Umbilical cord (tissue), 2 donors: Measurements from ENCODE around the gene MAGEC3. TPM values are rescaled to one million over a fixed set of nuclear protein-coding genes. Genes with fewer than 3 reads are reported as not detected.
"Not testable (repeated sequence)": the region's sequence is repeated elsewhere in the genome, so short reads cannot be mapped to it uniquely, and the experiment has no call there.

Source experiments
- DNase-seq: peaks from one replicate; pipeline ENCODE4 v3.0.0-alpha.2; 2015; ENCODE audit warnings: low spot score
- total RNA-seq: library from RNA; depleted of rRNA; stranded (reverse); fragments of >200 nt; gene quantifications from one replicate; pipeline ENCODE4 v1.2.3, GENCODE V29; 2014; ENCODE audit warnings: low replicate concordance; ENCODE audit not compliant: insufficient read depth

The MAGEC3 gene, protein sequence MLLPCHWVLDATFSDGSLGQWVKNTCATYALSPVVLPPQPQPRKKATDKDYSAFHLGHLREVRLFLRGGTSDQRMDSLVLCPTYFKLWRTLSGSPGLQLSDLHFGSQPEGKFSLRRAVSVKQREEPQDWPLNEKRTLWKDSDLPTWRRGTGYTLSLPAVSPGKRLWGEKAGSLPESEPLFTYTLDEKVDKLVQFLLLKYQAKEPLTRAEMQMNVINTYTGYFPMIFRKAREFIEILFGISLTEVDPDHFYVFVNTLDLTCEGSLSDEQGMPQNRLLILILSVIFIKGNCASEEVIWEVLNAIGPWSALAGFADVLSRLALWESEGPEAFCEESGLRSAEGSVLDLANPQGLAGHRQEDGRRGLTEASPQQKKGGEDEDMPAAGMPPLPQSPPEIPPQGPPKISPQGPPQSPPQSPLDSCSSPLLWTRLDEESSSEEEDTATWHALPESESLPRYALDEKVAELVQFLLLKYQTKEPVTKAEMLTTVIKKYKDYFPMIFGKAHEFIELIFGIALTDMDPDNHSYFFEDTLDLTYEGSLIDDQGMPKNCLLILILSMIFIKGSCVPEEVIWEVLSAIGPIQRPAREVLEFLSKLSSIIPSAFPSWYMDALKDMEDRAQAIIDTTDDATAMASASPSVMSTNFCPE
- total RNA-seq: not detected

DNA sequence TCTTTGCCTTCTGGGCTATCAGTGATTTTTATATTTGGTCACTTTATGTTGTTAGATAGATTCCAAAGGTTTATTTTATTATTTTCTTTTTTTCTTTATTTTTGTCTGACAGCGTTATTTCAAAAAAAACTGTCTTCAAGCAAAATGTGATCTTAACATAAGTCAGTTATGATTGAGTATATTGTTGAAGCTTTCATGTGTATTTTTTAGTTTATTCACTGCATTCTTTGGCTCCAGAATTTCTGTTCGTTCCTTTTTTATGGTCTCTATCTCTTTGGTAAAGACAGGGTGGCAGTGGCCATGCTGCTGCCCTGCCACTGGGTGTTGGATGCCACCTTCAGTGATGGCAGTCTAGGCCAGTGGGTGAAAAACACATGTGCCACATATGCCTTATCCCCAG is at the start of gene MAGEC3:
MAGEC3 (plus strand) TSS at position 301 of the 400 bp plus-strand sequence; CDS start at position 301, 0 bp downstream.
- no peak for DNase-seq

DNA sequence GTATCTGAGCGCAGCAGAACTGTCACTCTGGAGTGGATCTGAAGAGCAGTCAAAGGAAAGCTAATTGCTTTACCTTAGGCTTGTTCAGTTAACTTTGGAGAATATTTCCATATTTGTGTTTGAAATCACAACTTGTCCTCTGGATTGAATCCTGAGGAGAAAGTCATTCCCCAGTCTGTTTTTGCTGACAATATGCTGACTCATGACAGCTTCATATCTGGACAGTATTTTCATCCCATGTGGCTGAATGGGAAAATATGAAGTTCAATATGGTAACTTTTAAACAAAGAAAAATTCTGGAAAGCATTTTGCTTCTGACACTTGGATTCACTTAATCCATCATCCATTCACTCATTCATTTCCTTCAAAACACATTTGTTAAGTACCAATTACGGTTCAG is 46.3 kb upstream of the MAGEC3 start:
- no peak for DNase-seq

DNA sequence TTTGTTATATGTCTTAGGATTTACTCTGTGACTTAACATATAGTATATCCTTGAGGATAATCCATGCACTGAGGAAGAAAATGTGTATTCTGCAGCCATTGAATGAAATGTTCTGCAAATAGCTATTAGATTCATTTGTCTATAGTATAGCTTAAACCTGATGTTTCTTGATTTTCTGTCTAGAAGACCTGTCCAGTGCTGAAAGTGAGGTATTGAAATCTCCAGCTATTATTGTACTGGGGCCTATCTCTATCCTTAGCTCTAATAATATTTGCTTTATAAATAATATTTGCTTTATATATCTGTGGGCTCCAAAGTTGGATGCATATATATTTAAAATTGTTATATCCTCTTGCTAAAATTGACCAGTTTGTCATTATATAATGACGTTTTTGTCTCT is 26.7 kb upstream of the MAGEC3 start:
- no peak for DNase-seq

DNA sequence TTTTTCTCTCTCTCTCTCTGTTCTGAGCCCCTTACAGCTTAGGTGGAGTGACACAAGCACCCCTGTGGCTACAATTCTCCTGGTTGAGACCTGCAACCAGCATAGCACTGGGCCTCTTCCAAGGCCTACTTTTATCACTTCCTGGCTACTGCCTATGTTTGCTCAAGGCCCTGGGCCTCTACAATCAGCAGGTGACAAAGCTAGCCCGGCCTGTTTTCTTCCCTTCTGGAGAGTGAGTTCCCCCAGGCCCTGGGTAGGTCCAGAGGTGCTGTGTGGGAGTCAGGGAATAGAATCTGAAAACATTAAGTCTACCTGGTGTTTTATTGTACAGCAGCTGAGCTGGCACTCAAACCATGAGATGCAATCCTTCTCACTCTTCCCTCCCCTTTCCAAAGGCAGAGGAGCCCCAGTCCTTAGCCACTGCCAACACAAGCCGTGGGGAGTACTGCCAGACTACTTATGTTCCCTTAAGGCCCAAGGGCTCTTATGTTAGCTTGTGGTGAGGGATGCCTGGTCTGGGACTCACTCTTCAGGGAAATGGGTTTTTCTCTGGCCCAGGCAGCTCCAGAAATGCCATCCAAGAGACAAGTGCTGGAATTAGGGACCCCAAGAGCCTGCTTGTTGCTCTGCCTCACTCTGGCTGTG is 23.8 kb upstream of the MAGEC3 start:
- DNase-seq: no peak

DNA sequence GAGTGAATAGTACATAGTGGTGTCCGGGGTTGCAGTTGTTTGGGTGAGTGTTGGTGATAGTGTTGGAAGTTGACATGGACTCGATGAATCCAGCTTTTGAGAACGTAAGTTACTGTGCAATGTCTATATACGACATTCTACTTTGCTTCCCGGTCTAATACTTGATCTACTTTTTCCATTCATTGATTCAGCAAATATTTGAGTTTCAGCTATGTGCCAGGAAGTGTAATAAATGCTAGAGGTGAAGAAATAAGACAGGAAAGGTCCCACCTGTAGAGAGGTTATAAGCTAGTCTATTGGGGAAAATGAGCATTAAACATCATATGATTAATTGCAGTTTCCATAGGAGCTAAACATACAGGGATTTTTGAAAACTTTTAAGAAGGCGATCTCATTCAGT is 22.2 kb upstream of the MAGEC3 start:
- no peak for DNase-seq

DNA sequence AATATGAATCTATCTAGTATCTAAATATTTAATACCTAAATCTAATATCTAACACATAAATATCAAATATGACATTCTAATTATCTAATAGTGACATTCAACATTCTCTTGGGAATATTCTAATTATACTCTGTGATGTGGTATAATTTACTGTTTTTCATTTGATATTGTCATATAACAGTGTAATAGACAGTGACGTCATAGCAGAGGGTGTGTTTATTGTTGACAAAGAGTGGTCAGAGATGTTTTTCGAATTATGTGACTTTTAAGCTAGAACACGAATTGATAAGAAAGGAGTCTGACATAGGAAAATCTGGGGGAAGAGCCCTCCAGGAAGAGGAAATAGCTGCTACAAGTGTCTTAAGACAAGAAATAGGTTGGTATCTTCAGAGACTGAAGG is 5.9 kb upstream of the MAGEC3 start:
- DNase-seq: no peak

DNA sequence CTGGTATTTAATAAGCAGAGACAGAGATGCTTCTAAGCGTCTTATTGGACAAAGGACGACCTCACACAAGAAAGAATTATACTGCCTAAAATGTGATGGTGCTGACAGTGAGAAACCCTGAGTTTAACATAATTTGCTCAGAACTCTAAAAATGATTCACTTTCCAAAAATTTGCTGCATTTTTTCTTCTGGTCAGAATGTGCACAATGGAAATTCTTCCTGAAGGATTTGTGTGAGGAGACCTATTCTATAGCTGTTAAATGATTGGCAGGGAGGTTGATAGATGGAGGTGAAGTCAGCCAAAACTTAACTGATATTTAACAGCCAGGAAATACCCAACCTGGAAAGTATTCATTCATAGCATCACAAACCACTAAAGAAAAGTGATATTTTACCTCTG is 1.7 kb downstream of the MAGEC3 start:
- no peak for DNase-seq

DNA sequence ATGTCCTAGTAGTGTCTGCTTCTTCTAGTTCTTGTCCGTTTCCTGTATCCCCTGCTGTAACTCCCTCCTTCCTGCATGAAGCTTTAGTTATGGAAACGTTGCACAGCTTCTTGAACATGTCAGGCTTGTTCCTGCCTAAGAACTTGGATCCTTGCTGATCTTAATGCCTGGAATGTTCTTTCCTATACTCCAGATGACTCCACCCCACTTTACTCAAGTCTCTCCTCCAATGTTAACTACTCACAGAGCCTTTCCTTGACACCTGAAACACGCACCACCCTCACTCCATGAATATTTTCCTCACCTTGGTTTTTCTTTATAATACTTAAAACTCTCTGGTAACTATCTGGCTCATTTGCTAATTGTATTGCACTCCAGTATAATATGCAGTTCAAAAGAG is 19.4 kb downstream of the MAGEC3 start:
- DNase-seq: no peak

DNA sequence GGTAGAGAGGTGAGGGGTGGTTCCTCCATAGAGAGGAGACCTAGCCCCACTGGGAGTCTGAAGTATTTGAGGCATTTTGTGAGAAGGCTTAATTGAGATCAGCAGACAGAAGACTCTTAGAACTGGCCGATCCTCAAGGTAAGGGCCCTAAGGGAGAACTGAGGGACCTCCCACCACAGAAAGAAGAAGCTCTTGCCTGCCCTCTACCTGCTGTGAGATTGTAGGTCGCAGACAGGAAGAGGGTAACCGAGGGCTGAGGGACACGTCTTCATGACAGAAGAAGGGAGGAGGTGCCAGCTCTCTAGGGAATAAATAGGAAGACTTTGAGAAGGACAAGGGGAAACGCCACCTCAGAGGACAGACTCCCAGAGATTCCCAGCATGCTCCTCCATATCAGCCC is 41.5 kb downstream of the MAGEC3 start:
- DNase-seq: no peak

DNA sequence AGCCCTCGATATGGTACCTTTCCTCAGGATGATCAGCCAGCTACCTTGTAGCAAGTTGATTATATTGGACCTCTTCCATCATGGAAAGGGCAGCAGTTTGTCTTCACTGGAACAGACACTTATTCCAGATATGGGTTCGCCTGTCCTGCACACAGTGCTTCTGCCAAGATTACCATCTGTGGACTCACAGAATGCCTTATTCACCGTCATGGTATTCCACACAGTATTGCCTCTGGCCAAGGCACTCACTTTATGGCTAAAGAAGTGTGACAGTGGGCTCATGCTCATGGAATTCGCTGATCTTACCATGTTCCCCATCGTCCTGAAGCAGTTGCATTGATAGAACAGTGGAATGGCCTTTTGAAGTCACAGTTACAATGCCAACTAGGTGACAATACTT is 50.7 kb downstream of the MAGEC3 start:
- DNase-seq: not testable (repeated sequence)

DNA sequence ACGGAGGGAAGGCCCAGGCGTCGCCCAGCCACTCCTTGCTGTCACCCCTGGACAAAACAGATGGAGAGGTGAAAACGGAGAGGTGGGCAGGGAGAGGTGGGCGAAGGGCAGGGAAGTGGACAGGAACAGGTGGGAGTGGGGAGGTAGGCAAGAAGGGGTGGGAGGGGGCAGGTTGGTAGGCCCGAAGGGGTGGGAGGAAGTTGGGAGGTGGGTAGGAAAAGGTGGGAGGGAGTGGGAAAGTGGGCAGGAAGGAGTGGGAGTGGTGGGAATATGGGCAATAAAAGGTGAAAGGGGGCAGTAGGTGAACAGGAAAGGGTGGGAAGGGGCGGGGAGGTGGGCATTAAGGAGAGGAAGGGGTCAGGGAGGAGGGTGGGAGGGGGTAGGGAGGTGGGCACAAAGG is 56.6 kb downstream of the MAGEC3 start:
- no peak for DNase-seq

DNA sequence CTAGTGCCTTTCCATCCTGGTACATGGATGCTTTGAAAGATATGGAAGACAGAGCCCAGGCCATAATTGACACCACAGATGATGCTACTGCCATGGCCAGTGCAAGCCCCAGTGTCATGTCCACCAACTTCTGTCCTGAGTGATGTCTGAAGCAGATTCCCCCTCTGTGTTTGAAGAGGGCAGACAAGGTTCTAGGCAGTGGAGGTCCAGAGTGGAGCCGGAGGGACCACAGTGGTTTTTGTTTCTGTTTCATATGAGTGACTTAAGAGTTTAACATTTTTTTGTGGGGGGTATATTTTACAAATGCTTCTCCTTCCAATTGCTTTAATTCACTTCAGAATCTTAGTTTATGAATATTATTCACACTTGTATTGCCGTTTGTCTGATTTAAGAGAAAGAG is 59.6 kb downstream of the MAGEC3 start:
- no peak for DNase-seq

DNA sequence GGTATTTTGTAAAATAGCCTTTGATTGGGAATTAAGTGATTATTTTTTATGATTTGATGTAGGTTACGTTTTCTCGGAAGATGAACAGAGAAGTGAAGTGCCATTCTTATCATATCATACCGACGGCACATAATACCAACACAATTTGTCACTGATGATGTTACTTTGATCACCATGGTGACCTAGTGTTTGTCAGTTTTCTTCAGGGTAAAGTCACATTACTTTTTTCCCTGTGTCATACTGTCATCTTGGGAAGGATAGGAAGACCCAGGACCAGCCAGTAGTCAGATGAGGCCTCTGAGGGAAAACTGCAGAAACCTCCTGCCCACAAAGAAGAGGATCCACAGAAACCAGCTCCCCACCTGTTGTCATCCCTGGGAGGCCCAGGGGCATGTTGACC is 64.2 kb downstream of the MAGEC3 start:
- DNase-seq: no peak

DNA sequence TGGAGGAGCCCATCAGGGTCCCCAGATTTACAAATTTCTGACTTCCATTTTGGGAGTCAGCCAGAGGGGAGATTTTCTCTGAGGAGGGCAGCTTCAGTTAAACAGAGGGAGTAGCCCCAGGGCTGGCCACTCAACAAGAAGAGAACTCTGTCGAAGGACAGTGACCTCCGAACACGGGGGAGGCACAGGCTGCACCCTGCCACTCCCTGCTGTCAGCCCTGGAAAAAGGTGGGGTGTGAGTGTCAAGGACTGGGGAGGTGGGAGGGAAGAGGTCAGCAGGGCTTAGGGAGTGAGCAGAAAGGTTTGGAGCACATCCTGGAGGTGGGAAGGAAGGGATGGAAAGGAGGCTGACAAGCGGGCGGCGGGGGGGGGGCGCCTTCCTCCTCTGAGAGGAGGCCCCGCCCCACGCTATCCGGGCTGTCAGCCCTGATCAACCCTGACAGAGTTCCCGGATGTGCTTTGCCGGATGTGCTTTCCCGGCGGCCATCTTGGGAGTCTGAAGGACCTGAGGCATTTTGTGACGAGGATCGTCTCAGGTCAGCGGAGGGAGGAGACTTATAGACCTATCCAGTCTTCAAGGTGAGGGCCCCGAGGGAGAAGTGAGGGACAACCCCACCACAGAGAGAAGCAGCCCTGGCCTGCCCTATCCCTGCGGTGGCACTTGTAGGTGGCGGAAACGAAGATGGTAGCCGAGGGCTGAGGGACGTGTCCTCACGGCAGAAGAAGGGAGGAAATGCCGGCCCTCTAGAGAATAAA is 65.5 kb downstream of the MAGEC3 start, which contains the start of gene MAGEC1:
MAGEC1 (plus strand) TSS at position 495 of the 756 bp plus-strand sequence. CDS start 1,179 bp downstream, outside the sequence.
- DNase-seq: no peak

DNA sequence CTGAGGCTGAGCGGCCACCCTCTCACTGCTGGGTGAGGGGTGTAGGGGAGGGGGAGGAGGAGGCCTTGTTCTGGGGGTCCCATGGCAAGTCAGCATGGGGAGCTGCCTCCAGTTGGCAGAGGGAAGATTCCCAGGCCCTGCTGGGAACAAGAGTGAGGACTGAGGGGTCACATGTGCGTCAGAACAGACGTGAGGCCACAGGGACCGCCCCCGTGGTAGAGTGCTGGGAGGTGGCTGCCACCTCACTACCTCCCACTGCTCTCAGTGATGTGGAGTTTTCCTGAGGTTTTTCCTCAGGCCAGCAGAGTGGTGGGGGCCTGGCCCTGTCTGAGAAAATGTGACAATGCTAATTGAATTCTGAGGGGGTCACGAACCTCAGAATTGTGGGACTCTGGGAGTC is 66.1 kb downstream of the MAGEC3 start:
- no peak for DNase-seq

DNA sequence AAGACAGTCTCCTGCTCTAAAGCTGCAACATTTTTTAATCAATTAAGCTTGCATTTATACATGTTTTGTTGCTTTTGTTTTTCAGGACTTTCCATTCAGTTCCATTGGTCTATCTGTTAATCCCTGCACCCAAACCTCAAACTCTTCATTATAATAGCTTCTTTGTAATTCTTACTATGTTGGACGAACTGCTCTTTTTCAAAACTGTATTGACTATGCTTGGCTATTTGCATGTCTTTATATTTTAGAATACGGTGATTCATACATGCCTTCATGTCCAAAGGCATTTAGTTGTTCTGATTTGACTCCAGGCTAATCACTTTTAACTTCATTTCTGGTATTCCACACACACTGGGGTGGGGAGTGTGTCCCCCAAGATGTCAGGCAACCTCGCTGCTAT is 79.7 kb downstream of the MAGEC3 start:
- DNase-seq: no peak

DNA sequence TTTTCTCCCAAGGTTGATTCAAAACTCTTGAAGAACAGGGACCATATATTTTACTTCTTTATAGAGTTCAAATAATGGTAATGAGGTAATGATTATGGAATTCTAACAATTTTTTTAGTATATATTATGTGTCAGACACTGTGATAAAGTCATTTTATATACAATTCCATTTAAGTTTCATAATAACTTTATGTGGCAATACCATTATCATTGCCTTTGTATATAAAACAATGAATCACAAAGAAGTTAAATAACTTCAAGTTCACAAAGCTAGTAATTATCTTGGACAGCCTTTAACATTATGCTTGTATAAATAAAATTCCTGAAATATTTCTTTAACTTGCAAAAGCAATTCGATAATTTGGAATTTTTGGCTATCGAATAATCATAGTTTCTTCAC is 86.2 kb downstream of the MAGEC3 start:
- no peak for DNase-seq

DNA sequence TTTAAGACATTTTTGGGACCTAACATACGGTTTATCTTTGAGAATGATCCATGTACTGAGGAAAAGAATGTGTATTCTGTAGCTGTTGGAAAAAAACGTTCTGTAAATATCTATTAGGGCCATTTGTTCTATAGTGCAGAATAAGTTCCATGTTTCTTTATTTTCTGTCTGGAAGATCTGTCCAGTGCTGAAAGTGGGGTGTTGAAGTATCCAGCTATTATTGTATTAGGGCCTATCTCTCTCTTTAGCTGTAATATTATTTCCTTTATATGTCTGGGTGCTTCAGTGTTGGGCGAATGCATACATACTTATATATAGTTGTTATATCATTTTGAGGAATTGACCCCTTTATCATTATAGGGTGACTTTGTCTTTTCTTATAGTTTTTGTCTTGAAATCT is 90.3 kb downstream of the MAGEC3 start:
- no peak for DNase-seq

DNA sequence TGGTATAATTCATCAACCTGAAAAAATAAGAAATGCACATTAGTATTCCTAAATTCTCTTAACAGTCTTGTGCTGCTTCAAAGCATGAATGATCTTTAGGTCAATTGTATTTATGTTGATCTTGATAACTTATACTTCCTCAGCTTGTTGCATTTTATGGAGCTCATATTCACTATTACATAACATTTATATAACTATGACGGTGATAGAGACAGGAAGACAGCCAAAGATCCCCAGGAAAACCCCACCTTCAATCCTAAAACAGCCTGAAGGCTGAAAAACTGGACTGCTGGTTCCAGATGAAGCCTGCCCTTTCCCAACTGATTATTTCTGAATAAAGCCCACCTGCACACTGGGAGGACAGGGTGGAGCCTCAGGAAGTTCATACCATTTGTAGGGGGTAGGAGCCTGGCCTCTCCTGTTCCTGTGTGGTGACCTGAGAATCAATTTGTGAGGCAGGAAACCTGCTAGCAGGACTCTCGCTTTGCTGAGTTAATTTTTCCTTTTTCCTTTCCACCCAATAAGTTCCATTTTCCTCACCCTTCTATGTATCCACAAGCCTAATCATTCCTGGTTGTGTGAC is 96.0 kb downstream of the MAGEC3 start:
- no peak for DNase-seq

DNA sequence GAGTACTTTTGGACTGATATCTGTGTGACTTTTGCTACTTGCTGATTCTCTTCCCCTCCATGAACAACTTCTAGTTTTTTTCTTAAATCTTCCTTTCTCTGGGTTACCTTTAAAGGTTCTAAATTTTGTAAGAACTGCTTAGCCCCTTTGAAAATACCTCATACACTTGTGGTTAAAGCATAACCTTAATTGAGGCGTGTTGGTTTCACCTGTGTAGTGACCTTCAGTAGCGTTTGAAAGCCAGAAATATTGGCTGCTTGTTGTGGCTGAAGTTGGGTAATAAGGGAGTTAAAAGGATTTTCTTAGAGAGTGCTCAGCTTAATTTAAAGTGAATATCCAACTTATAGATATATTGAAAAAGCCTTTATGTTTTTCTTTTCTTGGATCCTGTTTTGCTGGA is 97.5 kb downstream of the MAGEC3 start:
- DNase-seq: no peak

DNA sequence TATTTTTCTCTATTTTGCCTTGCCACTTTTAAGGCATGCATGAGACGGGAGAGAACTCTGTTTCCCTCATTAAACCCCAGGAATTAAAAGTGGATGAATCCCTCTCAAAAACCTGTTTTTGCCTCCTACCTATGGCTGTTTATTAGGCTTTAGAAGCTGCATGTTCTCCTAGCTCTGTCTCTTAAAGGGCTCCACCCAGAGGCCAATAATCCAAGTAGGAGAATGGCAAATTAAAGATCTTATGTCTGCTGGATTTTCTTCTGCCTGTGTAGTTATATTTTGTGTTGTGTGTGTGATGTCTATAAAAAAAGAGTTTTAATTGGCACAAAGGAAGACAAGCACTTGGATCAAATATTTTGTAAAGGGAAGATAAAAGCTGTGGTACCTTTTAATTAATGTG is 98.0 kb downstream of the MAGEC3 start:
- no peak for DNase-seq

DNA sequence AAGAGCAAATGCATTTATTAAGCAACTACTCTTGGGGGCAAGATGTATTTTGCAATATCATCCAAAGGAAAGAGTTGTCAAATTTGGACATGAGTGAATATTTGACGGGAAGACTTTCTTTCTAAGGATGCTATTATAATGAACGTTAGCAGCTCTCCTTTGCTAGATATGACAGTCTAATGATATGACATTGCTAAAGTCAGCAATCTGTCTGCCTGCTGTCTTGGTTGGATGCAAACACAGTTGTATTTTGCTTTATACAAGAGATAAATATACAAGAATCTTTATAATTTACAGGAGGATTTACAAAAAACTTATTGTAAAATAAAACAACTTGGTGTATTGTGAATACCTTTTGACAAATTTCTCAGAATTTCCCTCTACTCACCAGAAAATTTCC is 103.1 kb downstream of the MAGEC3 start:
- no peak for DNase-seq
